ENCODE measurements around the gene ADAR. TPM values are rescaled to one million over a fixed set of nuclear protein-coding genes. Genes with fewer than 3 reads are reported as not detected.

ADAR gene
- total RNA-seq, 4 donors from 2014 or later, result 89.1 to 168 (median 114) TPM

DNA sequence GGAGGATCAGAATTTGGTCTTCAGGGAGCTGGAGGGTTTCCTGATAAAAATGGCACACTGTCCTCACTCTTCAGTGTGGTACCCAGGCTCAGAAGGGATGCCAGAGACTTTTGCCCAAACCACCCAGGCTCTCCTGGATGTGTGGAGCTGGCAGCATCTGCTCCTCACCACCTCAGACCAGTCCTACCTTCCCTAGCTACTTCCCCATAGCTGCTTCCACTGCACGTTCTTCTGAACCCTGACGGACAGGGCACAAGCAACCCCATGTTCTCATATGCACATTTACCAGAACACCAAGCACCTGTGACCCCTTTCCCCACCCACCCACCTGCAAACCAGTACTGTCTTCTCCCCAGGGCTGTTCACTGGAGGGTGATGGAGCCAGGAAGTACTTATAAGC, 4.7 kb downstream of the ADAR start:
- WGBS, 2 donors, result 79 to 83% methylated on average over 2 of the region's 2 CpGs
- H3K27ac ChIP-seq, result no peak overlapping the region

DNA sequence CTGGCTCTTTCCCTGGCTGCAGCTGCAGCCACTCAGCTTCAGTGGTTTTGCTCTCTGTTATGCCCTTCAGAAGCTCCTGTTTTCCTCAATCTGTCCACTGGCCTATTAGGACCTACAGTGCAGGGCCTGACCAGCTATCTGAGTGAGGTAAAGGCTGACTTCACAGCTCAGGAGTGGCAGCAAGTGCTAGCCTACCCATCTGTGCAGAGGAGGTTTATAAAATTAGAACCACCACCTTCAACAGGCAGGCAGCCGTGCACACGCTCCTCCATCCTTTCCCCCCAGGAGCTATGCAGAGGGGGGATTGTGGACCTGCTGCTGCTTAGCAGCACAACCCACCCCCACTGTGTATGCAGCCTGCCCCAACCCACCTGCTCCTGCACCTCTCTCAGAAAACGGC, 8.3 kb downstream of the ADAR start:
- Histone ChIP-seq H3K4me3 (replicated peaks in 1 of 3) (no peak overlapping the region), H3K27me3 (no peaks in the 10 kb centered on the region), H3K4me1 (peaks cover 0 to 30% of the 10 kb centered on the region in 2 donors), H3K36me3 (peaks cover 47 to 52% of the 10 kb centered on the region in 2 donors), H3K9me3 (no peaks in the 10 kb centered on the region), H3K27ac (no peak overlapping the region)
- 74 to 84% methylated on average over 3 of the region's 3 CpGs for WGBS, 2 donors
- intact Hi-C loops (cut with DNase I), result no loop called here
- TF ChIP-seq, protein P1, sequence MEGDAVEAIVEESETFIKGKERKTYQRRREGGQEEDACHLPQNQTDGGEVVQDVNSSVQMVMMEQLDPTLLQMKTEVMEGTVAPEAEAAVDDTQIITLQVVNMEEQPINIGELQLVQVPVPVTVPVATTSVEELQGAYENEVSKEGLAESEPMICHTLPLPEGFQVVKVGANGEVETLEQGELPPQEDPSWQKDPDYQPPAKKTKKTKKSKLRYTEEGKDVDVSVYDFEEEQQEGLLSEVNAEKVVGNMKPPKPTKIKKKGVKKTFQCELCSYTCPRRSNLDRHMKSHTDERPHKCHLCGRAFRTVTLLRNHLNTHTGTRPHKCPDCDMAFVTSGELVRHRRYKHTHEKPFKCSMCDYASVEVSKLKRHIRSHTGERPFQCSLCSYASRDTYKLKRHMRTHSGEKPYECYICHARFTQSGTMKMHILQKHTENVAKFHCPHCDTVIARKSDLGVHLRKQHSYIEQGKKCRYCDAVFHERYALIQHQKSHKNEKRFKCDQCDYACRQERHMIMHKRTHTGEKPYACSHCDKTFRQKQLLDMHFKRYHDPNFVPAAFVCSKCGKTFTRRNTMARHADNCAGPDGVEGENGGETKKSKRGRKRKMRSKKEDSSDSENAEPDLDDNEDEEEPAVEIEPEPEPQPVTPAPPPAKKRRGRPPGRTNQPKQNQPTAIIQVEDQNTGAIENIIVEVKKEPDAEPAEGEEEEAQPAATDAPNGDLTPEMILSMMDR (IDR thresholded peaks at IDR 0.05), result no peak
- TF ChIP-seq POLR2A (IDR thresholded peaks at IDR 0.05), result no peak
- DNase-seq, result no peak

More for the DNA sequence above, 4.7 kb downstream of the ADAR start:
- Histone ChIP-seq H3K4me1 (peaks cover 14 to 49% of the 10 kb centered on the region in 2 donors), H3K4me3 (replicated peaks in 1 of 3) (no peak overlapping the region), H3K36me3 (peaks cover 18 to 19% of the 10 kb centered on the region in 2 donors), H3K9me3 (no peaks in the 10 kb centered on the region), H3K27me3 (no peaks in the 10 kb centered on the region)
- TF ChIP-seq, protein P1 (IDR thresholded peaks at IDR 0.05), result no peak
- TF ChIP-seq POLR2A (IDR thresholded peaks at IDR 0.05), result no peak
- DNase-seq, result no peak
- intact Hi-C loops (cut with DNase I), result no loop called here

DNA sequence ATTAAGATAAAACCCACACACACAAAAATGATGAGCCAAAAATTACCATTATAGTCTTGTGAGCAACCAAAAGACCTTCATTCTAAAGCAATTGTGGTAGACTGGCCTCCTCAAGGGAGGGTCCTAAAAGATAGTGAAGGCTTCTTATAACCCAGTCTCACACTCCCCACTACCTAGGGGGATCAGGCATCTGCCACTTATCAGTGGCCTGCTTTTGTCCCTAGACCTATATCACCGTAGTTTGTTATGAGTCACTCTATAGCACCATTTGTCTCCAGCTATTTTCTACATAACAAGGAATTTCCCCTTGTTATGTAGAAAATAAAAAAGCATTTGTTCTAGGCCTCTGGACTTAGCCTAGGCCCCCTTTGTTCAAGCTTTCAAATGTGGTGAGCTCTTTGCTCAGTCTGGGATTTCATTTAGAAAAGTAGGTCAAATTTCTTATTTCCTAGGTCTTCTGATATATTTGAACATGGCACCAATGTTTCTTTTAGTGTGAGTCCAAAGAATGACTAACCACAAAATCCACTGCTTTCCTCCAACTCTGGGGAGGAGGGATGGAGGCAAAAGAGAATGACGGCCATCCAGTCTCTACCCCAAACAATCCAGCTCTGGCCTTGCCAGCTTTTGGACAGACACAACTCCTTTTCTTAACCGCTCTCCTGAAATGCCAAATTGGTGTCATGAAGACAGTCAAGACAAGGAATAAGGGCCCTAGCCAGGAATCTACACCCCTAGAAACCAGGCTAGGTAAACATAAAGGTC, 8.9 kb downstream of the ADAR start:
- DNase-seq, result no peak
- no peak overlapping the region for H3K27ac ChIP-seq

DNA sequence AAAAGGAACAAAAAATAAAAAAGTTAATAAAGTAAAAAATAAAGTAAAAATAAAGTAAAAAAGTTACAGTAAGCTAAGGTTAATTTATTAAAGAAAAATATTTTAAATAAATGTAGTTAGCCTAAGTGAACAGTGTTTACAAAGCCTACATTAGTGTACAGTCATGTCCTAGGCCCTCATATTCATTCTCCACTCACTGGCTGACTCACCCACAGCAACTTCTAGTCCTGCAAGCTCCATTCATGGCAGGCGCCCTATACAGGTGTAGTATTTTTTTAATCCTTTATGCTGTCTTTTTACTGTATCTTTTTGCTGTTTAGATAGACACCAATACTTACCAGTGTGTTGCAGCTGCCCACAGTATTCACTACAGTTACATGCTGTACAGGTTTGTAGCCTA, 12.4 kb downstream of the ADAR start:
- Histone ChIP-seq H3K4me1 (peaks cover 0 to 14% of the 10 kb centered on the region in 2 donors), H3K4me3 (replicated peaks in 1 of 3) (no peak overlapping the region), H3K9me3 (no peaks in the 10 kb centered on the region), H3K27ac (no peak overlapping the region), H3K36me3 (peaks cover 63 to 80% of the 10 kb centered on the region in 2 donors), H3K27me3 (no peaks in the 10 kb centered on the region)
- no peak for DNase-seq
- intact Hi-C loops (cut with DNase I), result no loop called here
- 89 to 98% methylated on average over 1 of the region's 1 CpG for WGBS, 2 donors
- no peak for TF ChIP-seq POLR2A (IDR thresholded peaks at IDR 0.05)

More for the DNA sequence above, 8.9 kb downstream of the ADAR start:
- no peak overlapping the region for H3K4me3 ChIP-seq (replicated peaks in 1 of 3)
- no peaks in the 10 kb centered on the region for H3K27me3 ChIP-seq
- H3K4me1 ChIP-seq, result peaks cover 0 to 26% of the 10 kb centered on the region in 2 donors
- H3K9me3 ChIP-seq, result no peaks in the 10 kb centered on the region
- peaks cover 53 to 58% of the 10 kb centered on the region in 2 donors for H3K36me3 ChIP-seq
- intact Hi-C loops (cut with DNase I), result no loop called here
- TF ChIP-seq, protein P1 (IDR thresholded peaks at IDR 0.05), result no peak
- no peak for TF ChIP-seq POLR2A (IDR thresholded peaks at IDR 0.05)
- WGBS, 2 donors, result 78 to 88% methylated on average over 3 of the region's 3 CpGs

DNA sequence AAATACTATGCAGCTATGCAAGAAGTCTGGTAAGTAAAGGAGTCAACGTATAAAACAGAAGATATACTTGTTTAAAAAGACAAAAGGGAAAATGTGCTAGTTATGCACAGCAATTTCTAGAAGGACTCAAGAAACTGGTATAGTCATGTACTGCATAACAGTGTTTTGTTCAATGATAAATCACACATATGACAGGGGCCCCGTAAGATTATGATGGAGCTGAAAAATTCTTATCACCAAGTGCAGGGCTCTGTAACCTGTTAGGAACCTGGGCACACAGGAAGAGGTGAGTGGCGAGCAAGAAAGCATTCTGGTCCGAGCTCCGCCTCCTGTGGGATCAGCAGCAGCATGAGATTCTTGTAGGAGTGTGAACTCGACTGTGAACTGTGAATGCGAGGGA, 13.2 kb downstream of the ADAR start:
- DNase-seq, result no peak
- no peak overlapping the region for H3K4me3 ChIP-seq (replicated peaks in 1 of 3)
- TF ChIP-seq, protein P1 (IDR thresholded peaks at IDR 0.05), result no peak
- TF ChIP-seq POLR2A (IDR thresholded peaks at IDR 0.05), result no peak
- WGBS, 2 donors, result 89 to 91% methylated on average over 7 of the region's 7 CpGs
- intact Hi-C loops (cut with DNase I), result no loop called here
- H3K9me3 ChIP-seq, result no peaks in the 10 kb centered on the region
- no peaks in the 10 kb centered on the region for H3K27me3 ChIP-seq
- no peak overlapping the region for H3K27ac ChIP-seq
- H3K4me1 ChIP-seq, result peaks cover 0 to 6% of the 10 kb centered on the region in 2 donors
- peaks cover 70 to 86% of the 10 kb centered on the region in 2 donors for H3K36me3 ChIP-seq
